HL-60 (cell line): ENCODE data around the gene ANKS1B.

Experiments
- DNase-seq, 2 experiments: peaks; one replicate each; pipeline ENCODE4 v3.0.0-alpha.2; 2010 to 2020; ENCODE audit warnings: low read depth in 1 of 2, low spot score in 1 of 2
- H3K27ac ChIP-seq: fragments of 250-450 bp; sonication (Bioruptor Pico); replicated peaks from 2 replicates; pipeline ENCODE4 v1.5.1; 2020; ENCODE audit warnings: mild to moderate bottlenecking, moderate library complexity
- H3K27me3 ChIP-seq: fragments of 250-450 bp; sonication (Bioruptor Pico); 2 replicates; pipeline ENCODE4 v1.5.1; 2021; ENCODE audit warnings: mild to moderate bottlenecking, moderate library complexity; ENCODE audit not compliant: insufficient read depth, poor library complexity, severe bottlenecking
- H3K4me3 ChIP-seq: replicated peaks from 2 replicates; pipeline ENCODE4 v1.5.1; 2011; ENCODE audit warnings: mild to moderate bottlenecking, control low read depth, low read length; ENCODE audit not compliant: insufficient read depth
- GABPA ChIP-seq: IDR thresholded peaks from 2 replicates; pipeline ENCODE4 v1.6.1; 2012; ENCODE audit warnings: low read depth
- POLR2AphosphoS5 ChIP-seq: IDR thresholded peaks from 2 replicates; pipeline ENCODE4 v1.6.1; 2012; ENCODE audit warnings: low read depth
- SPI1 ChIP-seq: IDR thresholded peaks from 2 replicates; pipeline ENCODE4 v1.6.1; 2012; ENCODE audit warnings: low read depth, mild to moderate bottlenecking, borderline replicate concordance
- TF ChIP-seq, protein P1 (sequence below): IDR thresholded peaks from one replicate; pipeline ENCODE4 v1.5.1; 2011; ENCODE audit warnings: low read length, control low read depth, inconsistent platforms; ENCODE audit not compliant: insufficient read depth
- TF ChIP-seq, protein P2 (sequence below): IDR thresholded peaks from 2 replicates; pipeline ENCODE4 v1.6.1; 2012; ENCODE audit warnings: low read depth; ENCODE audit not compliant: insufficient replicate concordance

Gene ANKS1B

DNA sequence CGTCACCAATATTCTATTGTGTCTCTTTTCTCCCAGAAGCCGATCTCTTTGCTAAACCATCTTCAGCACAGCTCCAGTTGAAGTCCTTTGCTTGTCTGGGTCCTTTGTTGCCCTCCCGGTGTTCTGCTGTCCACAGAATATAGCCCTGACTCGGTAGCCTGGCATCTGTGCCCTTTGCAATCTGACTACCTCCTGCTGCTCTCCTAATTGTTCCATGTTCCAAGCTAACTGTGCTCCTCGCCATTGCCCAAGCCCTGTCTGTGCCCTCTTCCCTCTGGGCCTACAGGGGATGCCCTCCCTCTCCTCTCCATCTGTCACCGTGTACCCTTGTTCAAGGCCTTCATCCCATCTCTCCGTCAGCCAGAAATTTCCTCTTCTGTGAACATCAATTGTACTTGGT, 1033.3 kb downstream of the ANKS1B start:
- no peak for DNase-seq
- Histone ChIP-seq H3K27me3 (no peaks in the 10 kb centered on the region), H3K4me3 (no peak overlapping the region), H3K27ac (no peak overlapping the region)
- no peak for TF ChIP-seq POLR2AphosphoS5
- TF ChIP-seq GABPA, result no peak
- TF ChIP-seq, protein P1, sequence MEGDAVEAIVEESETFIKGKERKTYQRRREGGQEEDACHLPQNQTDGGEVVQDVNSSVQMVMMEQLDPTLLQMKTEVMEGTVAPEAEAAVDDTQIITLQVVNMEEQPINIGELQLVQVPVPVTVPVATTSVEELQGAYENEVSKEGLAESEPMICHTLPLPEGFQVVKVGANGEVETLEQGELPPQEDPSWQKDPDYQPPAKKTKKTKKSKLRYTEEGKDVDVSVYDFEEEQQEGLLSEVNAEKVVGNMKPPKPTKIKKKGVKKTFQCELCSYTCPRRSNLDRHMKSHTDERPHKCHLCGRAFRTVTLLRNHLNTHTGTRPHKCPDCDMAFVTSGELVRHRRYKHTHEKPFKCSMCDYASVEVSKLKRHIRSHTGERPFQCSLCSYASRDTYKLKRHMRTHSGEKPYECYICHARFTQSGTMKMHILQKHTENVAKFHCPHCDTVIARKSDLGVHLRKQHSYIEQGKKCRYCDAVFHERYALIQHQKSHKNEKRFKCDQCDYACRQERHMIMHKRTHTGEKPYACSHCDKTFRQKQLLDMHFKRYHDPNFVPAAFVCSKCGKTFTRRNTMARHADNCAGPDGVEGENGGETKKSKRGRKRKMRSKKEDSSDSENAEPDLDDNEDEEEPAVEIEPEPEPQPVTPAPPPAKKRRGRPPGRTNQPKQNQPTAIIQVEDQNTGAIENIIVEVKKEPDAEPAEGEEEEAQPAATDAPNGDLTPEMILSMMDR, result no peak
- TF ChIP-seq, protein P2, sequence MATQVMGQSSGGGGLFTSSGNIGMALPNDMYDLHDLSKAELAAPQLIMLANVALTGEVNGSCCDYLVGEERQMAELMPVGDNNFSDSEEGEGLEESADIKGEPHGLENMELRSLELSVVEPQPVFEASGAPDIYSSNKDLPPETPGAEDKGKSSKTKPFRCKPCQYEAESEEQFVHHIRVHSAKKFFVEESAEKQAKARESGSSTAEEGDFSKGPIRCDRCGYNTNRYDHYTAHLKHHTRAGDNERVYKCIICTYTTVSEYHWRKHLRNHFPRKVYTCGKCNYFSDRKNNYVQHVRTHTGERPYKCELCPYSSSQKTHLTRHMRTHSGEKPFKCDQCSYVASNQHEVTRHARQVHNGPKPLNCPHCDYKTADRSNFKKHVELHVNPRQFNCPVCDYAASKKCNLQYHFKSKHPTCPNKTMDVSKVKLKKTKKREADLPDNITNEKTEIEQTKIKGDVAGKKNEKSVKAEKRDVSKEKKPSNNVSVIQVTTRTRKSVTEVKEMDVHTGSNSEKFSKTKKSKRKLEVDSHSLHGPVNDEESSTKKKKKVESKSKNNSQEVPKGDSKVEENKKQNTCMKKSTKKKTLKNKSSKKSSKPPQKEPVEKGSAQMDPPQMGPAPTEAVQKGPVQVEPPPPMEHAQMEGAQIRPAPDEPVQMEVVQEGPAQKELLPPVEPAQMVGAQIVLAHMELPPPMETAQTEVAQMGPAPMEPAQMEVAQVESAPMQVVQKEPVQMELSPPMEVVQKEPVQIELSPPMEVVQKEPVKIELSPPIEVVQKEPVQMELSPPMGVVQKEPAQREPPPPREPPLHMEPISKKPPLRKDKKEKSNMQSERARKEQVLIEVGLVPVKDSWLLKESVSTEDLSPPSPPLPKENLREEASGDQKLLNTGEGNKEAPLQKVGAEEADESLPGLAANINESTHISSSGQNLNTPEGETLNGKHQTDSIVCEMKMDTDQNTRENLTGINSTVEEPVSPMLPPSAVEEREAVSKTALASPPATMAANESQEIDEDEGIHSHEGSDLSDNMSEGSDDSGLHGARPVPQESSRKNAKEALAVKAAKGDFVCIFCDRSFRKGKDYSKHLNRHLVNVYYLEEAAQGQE, result no peak
- TF ChIP-seq SPI1, result no peak

DNA sequence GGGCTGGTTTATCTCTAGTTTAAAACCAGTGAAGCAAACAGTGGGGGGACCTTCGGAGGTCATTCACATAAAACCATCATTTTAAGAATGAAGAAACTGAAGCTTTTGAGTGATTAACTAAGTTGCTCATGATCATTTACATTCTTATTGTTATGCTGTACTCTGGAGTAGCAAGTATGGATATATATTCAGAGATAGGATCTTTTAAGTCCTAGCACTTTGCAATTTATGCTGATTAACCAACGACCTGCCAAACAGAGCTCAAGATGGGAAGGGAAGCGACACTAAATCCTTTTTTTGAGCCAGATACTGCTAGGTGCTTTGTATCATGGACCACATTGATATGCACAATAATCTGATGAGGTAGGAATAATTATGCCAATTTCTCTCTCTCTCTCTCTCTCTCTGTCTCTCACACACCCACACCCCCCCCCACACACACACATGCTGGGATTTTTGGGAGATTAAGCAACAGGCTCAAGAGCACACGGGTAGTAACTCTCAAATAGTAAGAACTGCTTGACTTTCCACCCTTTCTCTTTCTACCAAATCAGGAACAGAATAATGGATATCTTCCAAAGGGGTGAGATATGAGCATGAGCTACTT, 1036.3 kb downstream of the ANKS1B start:
- no peaks in the 10 kb centered on the region for H3K27me3 ChIP-seq
- H3K4me3 ChIP-seq, result no peak overlapping the region
- TF ChIP-seq SPI1, result no peak
- TF ChIP-seq, protein P2, result no peak
- no peak for TF ChIP-seq GABPA
- TF ChIP-seq POLR2AphosphoS5, result no peak
- TF ChIP-seq, protein P1, result no peak
- H3K27ac ChIP-seq, result no peak overlapping the region
- no peak for DNase-seq

DNA sequence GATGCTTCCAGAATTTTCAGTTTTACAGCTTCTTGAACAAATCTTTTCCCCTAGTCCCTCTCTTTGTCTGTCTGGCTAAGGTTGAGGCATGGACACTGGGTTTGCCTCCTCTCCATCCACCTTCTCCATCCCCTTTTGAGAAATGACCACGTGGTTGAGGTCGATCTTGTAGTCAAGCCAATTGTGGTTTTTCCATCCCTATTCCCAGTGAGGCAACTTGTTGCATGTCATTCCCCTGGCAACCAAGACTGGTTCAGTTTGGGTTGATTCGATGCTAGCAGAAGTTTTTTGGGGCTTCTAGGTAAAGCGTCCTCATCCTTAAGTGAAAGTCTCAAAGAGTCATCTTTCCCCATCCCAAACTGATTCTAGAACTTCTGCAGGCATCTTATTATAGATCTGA, 1038.9 kb downstream of the ANKS1B start:
- Histone ChIP-seq H3K27me3 (peaks cover 2% of the 10 kb centered on the region), H3K4me3 (no peak overlapping the region), H3K27ac (no peak overlapping the region)
- no peak for TF ChIP-seq SPI1
- TF ChIP-seq, protein P1, result no peak
- no peak for TF ChIP-seq POLR2AphosphoS5
- TF ChIP-seq, protein P2, result no peak
- no peak for TF ChIP-seq GABPA
- no peak for DNase-seq
